ENCODE results near the gene POLR3H. TPM values are rescaled to one million over a fixed set of nuclear protein-coding genes. Genes with fewer than 3 reads are reported as not detected.

The POLR3H gene
- total RNA-seq, 1 donor from 2014 or later: 54.0 TPM

DNA sequence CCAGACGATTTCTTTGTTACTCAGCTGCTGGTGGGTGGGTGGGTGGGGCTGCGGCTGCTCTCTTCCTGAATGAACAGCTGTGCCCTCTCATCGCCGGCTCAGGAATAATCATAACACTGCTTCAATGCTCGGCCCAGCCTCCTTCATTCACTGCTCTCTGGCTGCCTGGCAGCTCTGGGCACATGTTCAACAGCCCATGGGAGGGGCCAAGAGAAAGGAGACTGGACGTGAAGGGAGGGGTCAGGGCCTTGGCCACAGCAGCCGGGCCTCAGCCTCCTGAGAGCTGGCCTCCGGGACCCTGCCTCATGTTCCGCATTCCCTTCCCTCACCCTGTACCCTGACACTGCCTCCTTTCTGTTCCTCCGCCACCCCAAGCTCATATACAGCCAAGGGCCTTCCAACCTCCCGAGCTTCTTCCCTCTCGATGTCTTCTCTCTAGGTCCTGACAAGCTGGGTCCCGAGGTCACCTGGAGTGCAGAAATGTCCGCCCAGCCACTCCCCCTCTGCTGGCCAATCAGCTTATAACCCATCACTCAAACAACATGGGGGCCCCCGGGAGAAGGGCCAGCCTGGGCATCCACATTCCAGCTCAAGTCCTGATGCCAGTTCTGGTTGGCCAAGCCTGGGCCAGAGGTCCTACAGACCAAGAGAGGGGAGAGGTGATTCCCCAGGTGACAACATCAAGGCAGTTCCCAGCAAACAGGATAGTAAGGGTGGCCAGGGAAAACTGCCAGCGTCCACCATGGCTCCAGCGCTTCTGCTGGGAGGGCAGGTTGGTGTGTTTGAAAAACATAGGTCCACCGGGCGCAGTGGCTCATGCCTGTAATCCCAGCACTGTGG is 13.4 kb upstream of the POLR3H start:
- DNase-seq (ENCODE audit: low read depth, low spot score): peak; percentile 32
- H3K4me1 Mint-ChIP-seq: peaks cover 40% of the 10 kb centered on the region
- H3K36me3 Mint-ChIP-seq (ENCODE audit: low read depth): no peaks in the 10 kb centered on the region
- H3K4me3 Mint-ChIP-seq: no peak overlapping the region
- TF ChIP-seq, protein P1, sequence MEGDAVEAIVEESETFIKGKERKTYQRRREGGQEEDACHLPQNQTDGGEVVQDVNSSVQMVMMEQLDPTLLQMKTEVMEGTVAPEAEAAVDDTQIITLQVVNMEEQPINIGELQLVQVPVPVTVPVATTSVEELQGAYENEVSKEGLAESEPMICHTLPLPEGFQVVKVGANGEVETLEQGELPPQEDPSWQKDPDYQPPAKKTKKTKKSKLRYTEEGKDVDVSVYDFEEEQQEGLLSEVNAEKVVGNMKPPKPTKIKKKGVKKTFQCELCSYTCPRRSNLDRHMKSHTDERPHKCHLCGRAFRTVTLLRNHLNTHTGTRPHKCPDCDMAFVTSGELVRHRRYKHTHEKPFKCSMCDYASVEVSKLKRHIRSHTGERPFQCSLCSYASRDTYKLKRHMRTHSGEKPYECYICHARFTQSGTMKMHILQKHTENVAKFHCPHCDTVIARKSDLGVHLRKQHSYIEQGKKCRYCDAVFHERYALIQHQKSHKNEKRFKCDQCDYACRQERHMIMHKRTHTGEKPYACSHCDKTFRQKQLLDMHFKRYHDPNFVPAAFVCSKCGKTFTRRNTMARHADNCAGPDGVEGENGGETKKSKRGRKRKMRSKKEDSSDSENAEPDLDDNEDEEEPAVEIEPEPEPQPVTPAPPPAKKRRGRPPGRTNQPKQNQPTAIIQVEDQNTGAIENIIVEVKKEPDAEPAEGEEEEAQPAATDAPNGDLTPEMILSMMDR (conservative IDR thresholded peaks at IDR 0.05): no peak
- H3K27me3 Mint-ChIP-seq (ENCODE audit: low read depth): peaks cover 4% of the 10 kb centered on the region
- H3K9me3 Mint-ChIP-seq: no peaks in the 10 kb centered on the region
- H3K27ac Mint-ChIP-seq (ENCODE audit: unreplicated experiment): peak overlapping the region; percentile 97

DNA sequence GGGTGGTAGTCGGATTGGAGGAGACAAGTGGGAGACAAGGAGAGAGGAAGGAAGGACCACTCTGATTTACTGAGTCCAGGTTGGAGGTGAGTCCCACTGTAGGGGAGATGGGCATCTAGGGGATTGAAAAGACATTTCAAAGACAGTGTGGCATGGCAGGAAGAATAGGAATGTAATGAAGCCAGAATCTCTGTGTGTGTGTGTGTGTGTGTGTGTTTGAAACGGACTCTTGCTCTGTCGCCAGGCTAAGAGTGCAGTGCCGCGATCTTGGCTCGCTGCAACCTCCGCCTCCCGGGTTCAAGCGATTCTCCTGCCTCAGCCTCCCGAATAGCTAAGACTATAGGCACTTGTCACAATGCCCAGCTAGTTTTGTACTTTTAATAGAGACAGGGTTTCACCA is 12.3 kb upstream of the POLR3H start:
- Mint-ChIP-seq H3K4me3 (no peak overlapping the region), H3K27ac (ENCODE audit: unreplicated experiment) (peak overlapping the region; percentile 63), H3K4me1 (peaks cover 37% of the 10 kb centered on the region)

DNA sequence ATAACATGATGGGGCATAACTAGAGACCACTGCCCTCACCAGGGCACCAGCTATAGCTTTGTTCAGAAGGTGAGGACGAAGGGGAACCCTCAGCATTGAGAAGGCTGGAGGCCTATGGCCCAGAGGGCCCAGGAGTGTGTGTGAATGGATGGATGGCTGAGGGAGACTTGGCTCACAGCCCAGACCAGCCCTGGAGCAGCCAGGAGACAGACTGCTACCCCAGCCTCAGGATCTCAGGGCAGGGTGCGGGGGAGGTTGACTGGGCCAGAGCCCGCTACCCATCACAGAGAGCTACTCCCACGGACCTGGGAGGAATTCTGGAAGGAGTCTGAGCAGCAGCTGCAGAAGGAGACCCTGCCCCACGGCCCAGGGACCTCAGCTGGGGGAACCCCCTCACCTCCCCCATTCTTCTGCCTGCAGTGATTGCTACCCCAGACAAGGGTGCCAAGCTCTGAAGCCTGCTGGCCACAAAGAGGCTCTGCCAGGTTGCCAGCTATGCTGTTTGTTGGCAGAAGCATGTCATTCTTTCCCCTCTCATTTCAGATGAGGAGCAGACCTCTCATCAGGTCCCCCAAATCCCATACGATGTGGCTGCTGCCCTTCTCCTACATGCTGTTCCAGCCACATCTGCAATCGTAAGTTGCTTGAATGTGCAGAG is 11.2 kb upstream of the POLR3H start:
- Mint-ChIP-seq H3K27me3 (ENCODE audit: low read depth) (no peaks in the 10 kb centered on the region), H3K4me3 (no peak overlapping the region), H3K36me3 (ENCODE audit: low read depth) (no peaks in the 10 kb centered on the region), H3K27ac (ENCODE audit: unreplicated experiment) (no peak overlapping the region), H3K9me3 (no peaks in the 10 kb centered on the region), H3K4me1 (peaks cover 28% of the 10 kb centered on the region)
- no peak for DNase-seq (ENCODE audit: low read depth, low spot score)
- TF ChIP-seq, protein P1 (conservative IDR thresholded peaks at IDR 0.05): no peak

More for the DNA sequence above, 12.3 kb upstream of the POLR3H start:
- TF ChIP-seq, protein P1 (conservative IDR thresholded peaks at IDR 0.05): no peak
- Mint-ChIP-seq H3K36me3 (ENCODE audit: low read depth) (no peaks in the 10 kb centered on the region), H3K9me3 (no peaks in the 10 kb centered on the region), H3K27me3 (ENCODE audit: low read depth) (peaks cover 4% of the 10 kb centered on the region)
- DNase-seq (ENCODE audit: low read depth, low spot score): no peak

DNA sequence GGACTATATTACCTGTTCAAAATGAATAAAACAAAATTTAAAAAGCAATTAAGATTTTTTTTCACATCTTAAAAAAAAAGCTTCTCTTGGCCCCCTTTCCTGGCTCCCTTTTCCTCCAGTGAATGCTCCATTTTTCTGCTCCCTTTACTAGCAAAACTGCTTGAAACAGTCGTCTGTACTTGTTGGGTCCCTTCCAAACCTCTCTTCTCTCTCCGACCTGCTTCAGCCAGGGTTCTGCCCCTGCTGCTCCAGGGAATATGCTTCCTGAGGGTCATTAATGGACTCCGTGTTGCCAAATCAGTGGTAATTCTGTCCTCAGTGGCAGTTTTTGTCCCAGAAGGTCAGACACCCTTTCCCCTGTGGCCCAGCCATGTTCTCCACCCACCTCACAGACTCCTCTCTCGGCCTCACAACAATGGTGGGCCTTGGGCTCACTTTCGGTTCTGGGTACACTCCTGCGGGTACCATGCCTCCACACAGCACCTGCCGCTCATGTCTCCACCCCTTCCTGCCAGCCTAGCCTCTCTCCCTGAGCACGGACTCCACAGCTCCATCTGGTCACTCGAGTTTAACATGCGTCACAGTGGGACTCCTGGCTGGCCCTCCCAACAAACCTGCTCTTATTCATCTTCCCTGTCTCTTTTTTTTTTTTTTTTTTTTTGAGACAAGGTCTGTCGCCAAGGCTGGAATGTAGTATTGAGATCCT is 7.8 kb upstream of the POLR3H start:
- H3K27me3 Mint-ChIP-seq (ENCODE audit: low read depth): no peaks in the 10 kb centered on the region
- no peak for DNase-seq (ENCODE audit: low read depth, low spot score)
- H3K36me3 Mint-ChIP-seq (ENCODE audit: low read depth): no peaks in the 10 kb centered on the region
- TF ChIP-seq, protein P1 (conservative IDR thresholded peaks at IDR 0.05): no peak
- H3K27ac Mint-ChIP-seq (ENCODE audit: unreplicated experiment): no peak overlapping the region
- peaks cover 14% of the 10 kb centered on the region for H3K4me1 Mint-ChIP-seq
- H3K4me3 Mint-ChIP-seq: no peak overlapping the region
- H3K9me3 Mint-ChIP-seq: no peaks in the 10 kb centered on the region

DNA sequence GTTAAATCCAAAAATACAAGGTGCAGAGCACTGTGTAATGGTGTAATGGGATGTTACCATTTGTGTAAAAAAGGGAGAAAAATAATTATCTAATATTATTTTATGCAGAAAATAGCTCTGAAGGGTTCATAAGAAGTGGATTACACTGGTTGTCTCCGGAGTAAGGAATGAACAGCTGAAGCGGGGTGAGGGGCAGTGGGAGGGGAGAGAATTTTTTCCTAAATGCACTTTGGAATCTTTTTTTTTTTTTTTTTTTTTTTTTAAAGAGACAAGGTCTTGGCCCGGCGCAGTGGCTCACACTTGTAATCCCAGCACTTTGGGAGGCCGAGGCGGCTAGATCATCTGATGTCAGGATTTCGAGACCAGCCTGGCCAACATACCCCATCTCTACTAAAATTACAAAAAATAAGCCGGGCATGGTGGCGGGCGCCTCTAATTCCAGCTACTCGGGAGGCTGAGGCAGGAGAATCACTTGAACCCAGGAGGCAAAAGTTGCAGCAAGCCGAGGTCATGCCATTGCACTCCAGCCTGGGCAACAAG is 6.8 kb upstream of the POLR3H start:
- TF ChIP-seq, protein P1 (conservative IDR thresholded peaks at IDR 0.05): no peak
- Mint-ChIP-seq H3K27me3 (ENCODE audit: low read depth) (no peaks in the 10 kb centered on the region), H3K4me3 (no peak overlapping the region)

More for the DNA sequence above, 6.8 kb upstream of the POLR3H start:
- no peak overlapping the region for H3K27ac Mint-ChIP-seq (ENCODE audit: unreplicated experiment)
- no peaks in the 10 kb centered on the region for H3K9me3 Mint-ChIP-seq
- no peaks in the 10 kb centered on the region for H3K36me3 Mint-ChIP-seq (ENCODE audit: low read depth)
- peaks cover 5% of the 10 kb centered on the region for H3K4me1 Mint-ChIP-seq
- DNase-seq (ENCODE audit: low read depth, low spot score): no peak

All from neural crest cell (in vitro differentiated cells).